ENCODE data around the gene JCHAIN. TPM values are rescaled to one million over a fixed set of nuclear protein-coding genes. Genes with fewer than 3 reads are reported as not detected.

JCHAIN gene
- total RNA-seq, 2 donors from 2014 or later: not detected

GRCh38 chr4:70678383-70678999 lies 12.2 kb upstream of the JCHAIN start:
- Mint-ChIP-seq H3K27me3 (ENCODE audit: insufficient read depth) (no peaks in the 10 kb centered on the region), H3K36me3 (ENCODE audit: low read depth) (no peaks in the 10 kb centered on the region), H3K9me3 (no peaks in the 10 kb centered on the region), H3K27ac (no peak overlapping the region), H3K4me3 (no peak overlapping the region), H3K4me1 (no peaks in the 10 kb centered on the region)
- H3K9ac ChIP-seq (ENCODE audit: extremely low read depth, low read length, poor library complexity, severe bottlenecking): no peak overlapping the region
- H3K9me3 ChIP-seq (ENCODE audit: control insufficient read depth, low read length): no peaks in the 10 kb centered on the region
- no peak overlapping the region for H3K27ac ChIP-seq (ENCODE audit: low read depth, low read length)
- no peaks in the 10 kb centered on the region for H3K4me1 ChIP-seq (ENCODE audit: control insufficient read depth, insufficient read depth, low read length)
- no peak for TF ChIP-seq CTCF (conservative IDR thresholded peaks at IDR 0.05)
- 100% methylated on average over 1 of the region's 1 CpG; no CpG with 5 or more reads in 1 of the 2 experiments for WGBS, 2 experiments (ENCODE audit: insufficient coverage in 1 of 2, insufficient read length in 1 of 2)
- H3K27me3 ChIP-seq (ENCODE audit: control insufficient read depth, insufficient read depth, low read length, poor library complexity, severe bottlenecking): peaks cover 8% of the 10 kb centered on the region
- H3K4me3 ChIP-seq (ENCODE audit: low read length): no peak overlapping the region
- H3K36me3 ChIP-seq (ENCODE audit: control insufficient read depth, insufficient read depth, low read length): no peaks in the 10 kb centered on the region
- DNase-seq: no peak

GRCh38 chr4:70676554-70677090 lies 10.3 kb upstream of the JCHAIN start:
- Mint-ChIP-seq H3K4me3 (no peak overlapping the region), H3K27me3 (ENCODE audit: insufficient read depth) (no peaks in the 10 kb centered on the region), H3K27ac (no peak overlapping the region), H3K9me3 (no peaks in the 10 kb centered on the region), H3K36me3 (ENCODE audit: low read depth) (no peaks in the 10 kb centered on the region), H3K4me1 (no peaks in the 10 kb centered on the region)
- Histone ChIP-seq H3K27ac (ENCODE audit: low read depth, low read length) (no peak overlapping the region), H3K9ac (ENCODE audit: extremely low read depth, low read length, poor library complexity, severe bottlenecking) (no peak overlapping the region), H3K36me3 (ENCODE audit: control insufficient read depth, insufficient read depth, low read length) (no peaks in the 10 kb centered on the region), H3K4me3 (ENCODE audit: low read length) (no peak overlapping the region), H3K9me3 (ENCODE audit: control insufficient read depth, low read length) (no peaks in the 10 kb centered on the region), H3K4me1 (ENCODE audit: control insufficient read depth, insufficient read depth, low read length) (no peaks in the 10 kb centered on the region), H3K27me3 (ENCODE audit: control insufficient read depth, insufficient read depth, low read length, poor library complexity, severe bottlenecking) (peaks cover 8% of the 10 kb centered on the region)
- no peak for DNase-seq
- TF ChIP-seq CTCF (conservative IDR thresholded peaks at IDR 0.05): no peak
- 92 to 100% methylated on average over 6 of the region's 6 CpGs for WGBS, 2 experiments (ENCODE audit: insufficient coverage in 1 of 2, insufficient read length in 1 of 2)

- H3K27me3 Mint-ChIP-seq (ENCODE audit: insufficient read depth): peaks cover 5% of the 10 kb centered on the region
Measured at GRCh38 chr4:70674731-70675130, 8.4 kb upstream of the JCHAIN start.

More at GRCh38 chr4:70674731-70675130, 8.4 kb upstream of the JCHAIN start:
- Mint-ChIP-seq H3K4me3 (no peak overlapping the region), H3K4me1 (no peaks in the 10 kb centered on the region), H3K27ac (no peak overlapping the region), H3K9me3 (no peaks in the 10 kb centered on the region), H3K36me3 (ENCODE audit: low read depth) (no peaks in the 10 kb centered on the region)
- no peak for TF ChIP-seq CTCF (conservative IDR thresholded peaks at IDR 0.05)
- no peak overlapping the region for H3K4me3 ChIP-seq (ENCODE audit: low read length)
- WGBS, 2 experiments (ENCODE audit: insufficient coverage in 1 of 2, insufficient read length in 1 of 2): 95% methylated on average over 1 of the region's 1 CpG; no CpG with 5 or more reads in 1 of the 2 experiments
- H3K9me3 ChIP-seq (ENCODE audit: control insufficient read depth, low read length): no peaks in the 10 kb centered on the region
- no peak overlapping the region for H3K9ac ChIP-seq (ENCODE audit: extremely low read depth, low read length, poor library complexity, severe bottlenecking)
- no peak overlapping the region for H3K27ac ChIP-seq (ENCODE audit: low read depth, low read length)
- no peaks in the 10 kb centered on the region for H3K4me1 ChIP-seq (ENCODE audit: control insufficient read depth, insufficient read depth, low read length)
- no peak for DNase-seq
- H3K27me3 ChIP-seq (ENCODE audit: control insufficient read depth, insufficient read depth, low read length, poor library complexity, severe bottlenecking): peaks cover 15% of the 10 kb centered on the region
- no peaks in the 10 kb centered on the region for H3K36me3 ChIP-seq (ENCODE audit: control insufficient read depth, insufficient read depth, low read length)

Data from endodermal cell (in vitro differentiated cells).